PC-3 (cell line): Measurements from ENCODE around the gene EIF2A. TPM values are rescaled to one million over a fixed set of nuclear protein-coding genes. Genes with fewer than 3 reads are reported as not detected.

Experiments used
- ATAC-seq: fragments of 200-7000 bp; cut with Tn5 transposase; 2 replicates; pipeline ENCODE4 v1.9.1; 2020; ENCODE audit warnings: mild to moderate bottlenecking, moderate library complexity
- BruUV-seq: library from RNA; stranded (reverse); fragments of 400-500 nt; replicated peaks from 2 replicates; lab custom pipeline; 2021; lab: Mats Ljungman, UMichigan
- CTCF ChIA-PET: fragments of 300-600 bp; sonication (Branson Sonifier 250); formaldehyde crosslinking; loops from one replicate; lab custom pipeline; 2022; ENCODE audit warnings: antibody characterized with exemption; lab: Charles Lee
- POLR2A ChIA-PET: fragments of 300-600 bp; sonication (Branson Sonifier 250); formaldehyde crosslinking; loops from one replicate; lab custom pipeline; 2022; ENCODE audit warnings: antibody characterized with exemption; ENCODE audit not compliant: unreplicated experiment; lab: Charles Lee
- DNase-seq: peaks from one replicate; pipeline ENCODE4 v3.0.0-alpha.2; 2015
- H2AFZ ChIP-seq: fragments of 300-600 bp; sonication (generic); 2 replicates; pipeline ENCODE4 v1.6.0; 2016; ENCODE audit warnings: antibody characterized with exemption, low read length
- H3F3A ChIP-seq: fragments of 300-600 bp; sonication (generic); one replicate; pipeline ENCODE4 v1.6.0; 2017; ENCODE audit warnings: antibody characterized with exemption, low read length, control low read depth, mild to moderate bottlenecking; ENCODE audit not compliant: unreplicated experiment
- H3K27ac ChIP-seq: fragments of 300-600 bp; sonication (generic); 2 replicates; pipeline ENCODE4 v1.5.1; 2016; ENCODE audit warnings: mild to moderate bottlenecking, low read length
- H3K27me3 ChIP-seq: fragments of 300-600 bp; sonication (generic); 2 replicates; pipeline ENCODE4 v1.6.1; 2016; ENCODE audit warnings: low read length, mixed read lengths
- H3K36me3 ChIP-seq: fragments of 300-600 bp; sonication (generic); 2 replicates; pipeline ENCODE4 v1.6.1; 2016; ENCODE audit warnings: low read depth, mixed run types, low read length, mixed read lengths
- H3K4me1 ChIP-seq: fragments of 300-600 bp; sonication (generic); 2 replicates; pipeline ENCODE4 v1.5.1; 2016; ENCODE audit warnings: low read length; ENCODE audit not compliant: insufficient read depth
- H3K4me2 ChIP-seq: fragments of 300-600 bp; sonication (generic); 2 replicates; pipeline ENCODE4 v1.6.0; 2016; ENCODE audit warnings: low read length
- H3K4me3 ChIP-seq: fragments of 300-600 bp; sonication (generic); 2 replicates; pipeline ENCODE4 v1.5.1; 2016; ENCODE audit warnings: mild to moderate bottlenecking, low read length, mixed read lengths
- H3K79me2 ChIP-seq: fragments of 300-600 bp; sonication (generic); 2 replicates; pipeline ENCODE4 v1.6.1; 2017; ENCODE audit warnings: low read length, mixed read lengths
- H3K9ac ChIP-seq: fragments of 300-600 bp; sonication (generic); 2 replicates; pipeline ENCODE4 v1.6.0; 2016; ENCODE audit warnings: mild to moderate bottlenecking, low read length
- H3K9me2 ChIP-seq: fragments of 300-600 bp; sonication (generic); replicated peaks from 2 replicates; pipeline ENCODE4 v1.6.1; 2016; ENCODE audit warnings: mixed run types, low read length, mixed read lengths
- H3K9me3 ChIP-seq: fragments of 300-600 bp; sonication (generic); 2 replicates; pipeline ENCODE4 v1.6.1; 2016; ENCODE audit warnings: low read length, mixed read lengths
- H4K20me1 ChIP-seq: fragments of 300-600 bp; sonication (generic); 2 replicates; pipeline ENCODE4 v1.6.1; 2016; ENCODE audit warnings: low read length, mixed read lengths
- CTCF ChIP-seq: fragments of 300-600 bp; sonication (generic); conservative IDR thresholded peaks from 2 replicates; pipeline ENCODE4 v1.5.1; 2017; ENCODE audit warnings: antibody characterized with exemption, low read depth, mild to moderate bottlenecking, low read length
- EZH2 ChIP-seq: fragments of 300-600 bp; sonication (generic); IDR thresholded peaks from one replicate; pipeline ENCODE4 v1.6.1; 2017; ENCODE audit warnings: antibody characterized with exemption, mild to moderate bottlenecking, low read length; ENCODE audit not compliant: unreplicated experiment
- EZH2phosphoT487 ChIP-seq: fragments of 300-600 bp; sonication (generic); IDR thresholded peaks from 2 replicates; pipeline ENCODE4 v1.6.1; 2018; ENCODE audit warnings: mild to moderate bottlenecking, antibody characterized with exemption, low read length, borderline replicate concordance
- intact Hi-C: fragments of 100-400 bp; cut with micrococcal nuclease; formaldehyde crosslinking; loops from 2 replicates; pipeline ENCODE4 v1.9.0; 2023
- total RNA-seq: library from RNA; depleted of rRNA; stranded (reverse); fragments of >200 nt; gene quantifications from 2 replicates; pipeline ENCODE4 v1.2.3, GENCODE V29; 2014

Gene EIF2A
- total RNA-seq, 1 experiment from 2014 or later: 92.4 TPM

- BruUV-seq: no TSS peak
- no peaks in the 10 kb centered on the region for H3K27me3 ChIP-seq
- no peak for DNase-seq
- no peak for ATAC-seq
- H3K9ac ChIP-seq: no peak overlapping the region
- peaks cover 47% of the 10 kb centered on the region for H3K79me2 ChIP-seq
- H3F3A ChIP-seq: no peaks in the 10 kb centered on the region
- H4K20me1 ChIP-seq: no peaks in the 10 kb centered on the region
- intact Hi-C loops: no loop called here
- no peaks in the 10 kb centered on the region for H3K9me2 ChIP-seq
- POLR2A ChIA-PET: no interaction called here
- no peak overlapping the region for H3K4me3 ChIP-seq
- H3K27ac ChIP-seq: no peak overlapping the region
- TF ChIP-seq CTCF (no peak), EZH2 (no peak), EZH2phosphoT487 (no peak)
- no peak overlapping the region for H2AFZ ChIP-seq
- no peak overlapping the region for H3K4me2 ChIP-seq
- H3K4me1 ChIP-seq: no peaks in the 10 kb centered on the region
- no peaks in the 10 kb centered on the region for H3K9me3 ChIP-seq
- CTCF ChIA-PET: no interaction called here
- H3K36me3 ChIP-seq: peaks cover 62% of the 10 kb centered on the region
These were observed 36.0 kb downstream of the EIF2A start for GRCh38 chr3:150582620-150583019.

- Histone ChIP-seq H3K9me2 (no peaks in the 10 kb centered on the region), H3K27me3 (no peaks in the 10 kb centered on the region), H3K79me2 (peaks cover 50% of the 10 kb centered on the region), H3F3A (no peaks in the 10 kb centered on the region), H3K36me3 (peaks cover 59% of the 10 kb centered on the region), H3K4me3 (no peak overlapping the region), H2AFZ (no peak overlapping the region), H3K27ac (no peak overlapping the region), H3K4me1 (no peaks in the 10 kb centered on the region), H3K9ac (no peak overlapping the region), H3K4me2 (no peak overlapping the region), H4K20me1 (no peaks in the 10 kb centered on the region), H3K9me3 (no peaks in the 10 kb centered on the region)
- BruUV-seq: no TSS peak
- CTCF ChIA-PET: no interaction called here
- ATAC-seq (no peak), DNase-seq (no peak)
- TF ChIP-seq EZH2phosphoT487 (no peak), CTCF (no peak), EZH2 (no peak)
- intact Hi-C loops: no loop called here
- POLR2A ChIA-PET: no interaction called here
These were observed 36.4 kb downstream of the EIF2A start for GRCh38 chr3:150583028-150583427.

- no peaks in the 10 kb centered on the region for H3K9me2 ChIP-seq
- H2AFZ ChIP-seq: no peak overlapping the region
- POLR2A ChIA-PET: no interaction called here
- no peak overlapping the region for H3K4me3 ChIP-seq
- H3K27ac ChIP-seq: no peak overlapping the region
- H3K79me2 ChIP-seq: peaks cover 82% of the 10 kb centered on the region
- CTCF ChIA-PET: interaction anchor here (0.7 kb wide), 1 partner anchor 42 kb away, joined by 3 read pairs; no protein-coding TSS in a partner anchor
- H4K20me1 ChIP-seq: no peaks in the 10 kb centered on the region
- H3K4me1 ChIP-seq: no peaks in the 10 kb centered on the region
- H3K9me3 ChIP-seq: no peaks in the 10 kb centered on the region
- H3K36me3 ChIP-seq: peaks cover 30% of the 10 kb centered on the region
- no peaks in the 10 kb centered on the region for H3F3A ChIP-seq
- ATAC-seq (0 out of 2 replicates have a peak, but pooled peaks have one; percentile 11), DNase-seq (no peak)
- H3K4me2 ChIP-seq: no peak overlapping the region
- H3K9ac ChIP-seq: no peak overlapping the region
- TF ChIP-seq EZH2: no peak
- no peak for TF ChIP-seq EZH2phosphoT487
- TSS peak; percentile 1 for BruUV-seq
- intact Hi-C loops: no loop called here
- no peaks in the 10 kb centered on the region for H3K27me3 ChIP-seq
These were observed 41.6 kb downstream of the EIF2A start for GRCh38 chr3:150588027-150588830.
